ENCODE measurements around the gene THUMPD2.

DNA sequence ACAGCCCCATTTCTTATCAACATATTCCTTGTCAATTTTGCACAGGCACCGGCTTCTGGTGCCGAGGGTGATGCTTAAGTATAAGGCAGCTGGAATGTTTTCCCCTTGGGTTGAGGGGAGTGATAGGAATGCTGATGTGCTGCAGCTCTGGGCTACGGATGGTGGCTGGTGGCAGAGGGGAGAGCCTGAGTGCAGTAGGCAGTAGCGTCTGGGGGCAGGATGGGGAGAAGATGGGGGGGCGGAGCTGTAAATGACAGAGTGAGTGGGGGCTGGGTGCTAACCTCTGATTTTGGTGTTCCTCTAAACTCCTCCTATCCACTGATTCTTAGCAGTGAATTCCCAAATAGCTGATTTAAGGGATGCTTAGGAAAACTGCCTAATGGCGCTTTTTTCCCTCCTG is 92.6 kb downstream of the THUMPD2 start:
- TF ChIP-seq YY1 (IDR thresholded peaks at IDR 0.05; ENCODE audit: insufficient read depth, insufficient read length) (no peak), ZNF274 (IDR thresholded peaks at IDR 0.05; ENCODE audit: low read depth, low read length) (no peak), SUZ12 (IDR thresholded peaks at IDR 0.05; ENCODE audit: extremely low read depth, insufficient read depth, insufficient read length) (no peak)
